ENCODE results near the gene NUP214. TPM values are rescaled to one million over a fixed set of nuclear protein-coding genes. Genes with fewer than 3 reads are reported as not detected.

The NUP214 gene
- total and polyA plus RNA-seq, 2 of the 4 experiments (the other 2 are of a cell fraction) = 7.9 to 13.4 TPM

- Histone ChIP-seq H4K5ac (ENCODE audit: low read depth, low read length) (no peak overlapping the region), H3K27me3 (ENCODE audit: control insufficient read depth, insufficient read depth, low read length) (no peaks in the 10 kb centered on the region), H3K14ac (replicated peaks; ENCODE audit: low read depth, low read length) (peak overlapping the region; percentile 29; the same call in 1 of the 2 replicates), H3K4me2 (ENCODE audit: low read depth, low read length) (no peak overlapping the region), H3K4ac (ENCODE audit: low read depth, low read length) (peak overlapping the region; percentile 3; the same call in 1 of the 2 replicates), H3K36me3 (ENCODE audit: control insufficient read depth, insufficient read depth, low read length) (peaks cover 13% of the 10 kb centered on the region), H3K4me3 (ENCODE audit: insufficient read depth, low read depth, low read length) (no peak overlapping the region), H3K79me1 (ENCODE audit: low read depth in 1 of 2, low read length in 2 of 2) (no peaks in the 10 kb centered on the region), H3K9me3 (ENCODE audit: control insufficient read depth, insufficient read depth, low read length) (no peaks in the 10 kb centered on the region), H2BK20ac (ENCODE audit: low read depth, low read length) (no peak overlapping the region), H3K56ac (ENCODE audit: extremely low read depth, insufficient read depth, low read length) (no peak overlapping the region), H2AK5ac (ENCODE audit: low read depth, low read length) (peak overlapping the region; percentile 57; the same call in 1 of the 2 replicates), H4K8ac (ENCODE audit: low read depth in 2 of 2, low read length in 2 of 2) (peak overlapping the region in 1 of 2 experiments; percentile 75; a peak in 1 of 4 replicates), H3K4me1 (ENCODE audit: control insufficient read depth, insufficient read depth, low read length) (peaks cover 7% of the 10 kb centered on the region), H2BK15ac (ENCODE audit: low read depth, low read length) (no peak overlapping the region), H2BK5ac (ENCODE audit: low read depth, low read length, poor library complexity, severe bottlenecking) (no peak overlapping the region), H3K23ac (ENCODE audit: low read depth, low read length) (no peak overlapping the region), H3K27ac (ENCODE audit: insufficient read depth, low read length) (no peak overlapping the region), H3K18ac (ENCODE audit: low read depth, low read length) (no peak overlapping the region), H2AK9ac (replicated peaks; ENCODE audit: low read depth, low read length, poor library complexity) (no peak overlapping the region), H3K9me1 (ENCODE audit: insufficient read depth, low read length) (no peaks in the 10 kb centered on the region; the same call in 1 of the 2 replicates), H3K9ac (ENCODE audit: low read depth, low read length) (no peak overlapping the region), H4K91ac (ENCODE audit: insufficient read depth, low read depth, low read length) (no peak overlapping the region), H4K20me1 (ENCODE audit: insufficient read depth, low read length) (no peaks in the 10 kb centered on the region), H2BK120ac (ENCODE audit: low read depth, low read length) (0 out of 2 replicates have a peak overlapping the region, but pooled peaks have one; percentile 5), H2AFZ (replicated peaks; ENCODE audit: low read length, poor library complexity) (peak overlapping the region; percentile 75)
- CTCF ChIA-PET = no interaction called here
- 90% methylated on average over 14 of the region's 23 CpGs; no CpG with 5 or more reads in 1 of the 2 experiments for WGBS, 2 experiments (ENCODE audit: extremely low coverage in 2 of 2, insufficient read length in 1 of 2)
- in situ Hi-C loops (cut with MboI; ENCODE audit: low sequenced_read_pairs) (no loop called here), dilution Hi-C loops (cut with HindIII; ENCODE audit: low sequenced_read_pairs, unreplicated experiment) (no loop called here), intact Hi-C loops (cut with micrococcal nuclease) (no loop called here)
- BruUV-seq (replicated peaks) = no TSS peak
- POLR2A ChIA-PET (ENCODE audit: unreplicated experiment) = no interaction called here
- TF ChIP-seq RCOR1 (IDR thresholded peaks at IDR 0.05; ENCODE audit: insufficient replicate concordance, low read length) (no peak), MXI1 (IDR thresholded peaks at IDR 0.05; ENCODE audit: borderline replicate concordance, low read depth, low read length) (no peak), USF2 (IDR thresholded peaks at IDR 0.05; ENCODE audit: low read depth, low read length) (no peak), ELK1 (IDR thresholded peaks at IDR 0.05; ENCODE audit: borderline replicate concordance, low read depth, low read length) (no peak), MAFK (IDR thresholded peaks at IDR 0.05; ENCODE audit: low read depth, low read length) (no peak), NFE2L2 (IDR thresholded peaks at IDR 0.05; ENCODE audit: low read depth, low read length) (no peak), CEBPB (IDR thresholded peaks at IDR 0.05; ENCODE audit: low read depth, low read length) (no peak), MAZ (IDR thresholded peaks at IDR 0.05; ENCODE audit: borderline replicate concordance, low read depth, low read length) (no peak)
- DNase-seq = no peak
- ATAC-seq (ENCODE audit: low read depth) = no peak
Observed at GRCh38 chr9:131239161-131239975, 114.0 kb downstream of the NUP214 start.
